ENCODE data around the gene ERMP1.
"Not testable (repeated sequence)": the region's sequence is repeated elsewhere in the genome, so short reads cannot be mapped to it uniquely, and the experiment has no call there.

ERMP1 gene

GRCh38 chr9:5815461-5815860, 17.5 kb downstream of the ERMP1 start:
- no peak for DNase-seq

GRCh38 chr9:5813824-5814223, 19.1 kb downstream of the ERMP1 start:
- DNase-seq, result no peak

GRCh38 chr9:5811751-5812150, 21.2 kb downstream of the ERMP1 start:
- DNase-seq, result no peak

- DNase-seq, result no peak
Observed at GRCh38 chr9:5805478-5805877, 27.4 kb downstream of the ERMP1 start.

- no peak for DNase-seq
Observed at GRCh38 chr9:5801739-5802113, 31.2 kb downstream of the ERMP1 start.

GRCh38 chr9:5800969-5801738, 31.8 kb downstream of the ERMP1 start:
- no peak for DNase-seq

- DNase-seq, result not testable (repeated sequence)
Observed at GRCh38 chr9:5800378-5800777, 32.5 kb downstream of the ERMP1 start.

GRCh38 chr9:5799314-5799713, 33.6 kb downstream of the ERMP1 start:
- DNase-seq, result no peak

- DNase-seq, result no peak
Observed at GRCh38 chr9:5798581-5798980, 34.3 kb downstream of the ERMP1 start.

- DNase-seq, result no peak
Observed at GRCh38 chr9:5796298-5796697, 36.6 kb downstream of the ERMP1 start.

GRCh38 chr9:5793812-5794211, 39.1 kb downstream of the ERMP1 start:
- DNase-seq, result no peak

- no peak for DNase-seq
Observed at GRCh38 chr9:5791870-5792269, 41.0 kb downstream of the ERMP1 start.

GRCh38 chr9:5790923-5791322, 42.0 kb downstream of the ERMP1 start:
- no peak for DNase-seq

- no peak for DNase-seq
Observed at GRCh38 chr9:5789489-5789888, 43.4 kb downstream of the ERMP1 start.

GRCh38 chr9:5787759-5788302, 45.1 kb downstream of the ERMP1 start:
- DNase-seq, result no peak

GRCh38 chr9:5787220-5787619, 45.7 kb downstream of the ERMP1 start:
- no peak for DNase-seq

GRCh38 chr9:5786370-5787127, 46.4 kb downstream of the ERMP1 start:
- DNase-seq, result no peak

GRCh38 chr9:5784526-5785315, 48.2 kb downstream of the ERMP1 start:
- no peak for DNase-seq

- DNase-seq, result no peak
Observed at GRCh38 chr9:5783982-5784381, 48.9 kb downstream of the ERMP1 start.

GRCh38 chr9:5783420-5783819, 49.5 kb downstream of the ERMP1 start:
- not testable (repeated sequence) for DNase-seq

- DNase-seq, result not testable (repeated sequence)
Observed at GRCh38 chr9:5779705-5780218, 53.2 kb downstream of the ERMP1 start.

GRCh38 chr9:5778805-5779204, 54.1 kb downstream of the ERMP1 start:
- DNase-seq, result no peak
